GM18870 (cell line): ENCODE data around the gene SF3A2.

Experiments
- ATAC-seq: cut with Tn5 transposase; IDR thresholded peaks from one replicate; pipeline ENCODE4 v1.9.1; 2021; ENCODE audit warnings: moderate library complexity; ENCODE audit not compliant: unreplicated experiment

SF3A2 gene

GRCh38 chr19:2226051-2226839, 10.4 kb upstream of the SF3A2 start:
- ATAC-seq = no peak

GRCh38 chr19:2226840-2227360, 9.7 kb upstream of the SF3A2 start:
- ATAC-seq = no peak

GRCh38 chr19:2227415-2228156, 9.0 kb upstream of the SF3A2 start:
- ATAC-seq = no peak

GRCh38 chr19:2228157-2229030, 8.2 kb upstream of the SF3A2 start:
- ATAC-seq = no peak

- ATAC-seq = no peak
Observed at GRCh38 chr19:2229103-2230032, 7.3 kb upstream of the SF3A2 start.

- ATAC-seq = no peak
Observed at GRCh38 chr19:2230033-2230531, 6.5 kb upstream of the SF3A2 start.

- no peak for ATAC-seq
Observed at GRCh38 chr19:2230807-2231533, 5.7 kb upstream of the SF3A2 start.

GRCh38 chr19:2231621-2232221, 4.9 kb upstream of the SF3A2 start:
- no peak for ATAC-seq

- ATAC-seq = no peak
Observed at GRCh38 chr19:2232286-2233151, 4.1 kb upstream of the SF3A2 start.

- no peak for ATAC-seq
Observed at GRCh38 chr19:2233601-2234280, 2.9 kb upstream of the SF3A2 start.

- ATAC-seq = no peak
Observed at GRCh38 chr19:2234996-2235380, 1.6 kb upstream of the SF3A2 start.

GRCh38 chr19:2235381-2236063, 1.1 kb upstream of the SF3A2 start:
- peak; percentile 2 for ATAC-seq

- ATAC-seq = peak; percentile 22
Observed at GRCh38 chr19:2236064-2236313, 635 bp upstream of the SF3A2 start.

GRCh38 chr19:2237051-2237868, 636 bp downstream of the SF3A2 start:
- ATAC-seq = no peak

GRCh38 chr19:2237869-2238153, 1.2 kb downstream of the SF3A2 start:
- ATAC-seq = no peak

- no peak for ATAC-seq
Observed at GRCh38 chr19:2239173-2239572, 2.5 kb downstream of the SF3A2 start.
